ENCODE data around the gene MYPN.

DNA sequence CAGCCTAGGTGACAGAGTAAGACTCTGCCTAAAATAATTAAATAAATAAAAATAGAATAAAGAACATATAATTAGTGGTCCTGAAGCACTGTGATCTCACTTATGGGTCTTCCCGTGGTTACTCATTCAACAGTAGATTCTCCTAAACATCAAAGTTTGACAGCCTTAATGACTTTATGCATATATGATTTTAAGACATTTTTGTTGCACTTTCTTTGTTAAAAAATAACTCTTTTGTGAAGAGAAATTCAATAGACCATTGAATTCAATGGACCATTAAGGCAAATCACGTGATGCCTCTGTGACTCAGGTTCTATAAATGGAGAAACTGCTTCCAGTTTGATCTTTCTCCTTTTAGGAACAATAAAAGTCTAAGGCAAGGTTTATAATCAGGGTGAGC is 63.0 kb downstream of the MYPN start:
- TF ChIP-seq EP300 (IDR thresholded peaks at IDR 0.05), result no peak
- no peak for TF ChIP-seq MYC (IDR thresholded peaks at IDR 0.05; ENCODE audit: borderline replicate concordance, low read length)
- TF ChIP-seq, protein P1, sequence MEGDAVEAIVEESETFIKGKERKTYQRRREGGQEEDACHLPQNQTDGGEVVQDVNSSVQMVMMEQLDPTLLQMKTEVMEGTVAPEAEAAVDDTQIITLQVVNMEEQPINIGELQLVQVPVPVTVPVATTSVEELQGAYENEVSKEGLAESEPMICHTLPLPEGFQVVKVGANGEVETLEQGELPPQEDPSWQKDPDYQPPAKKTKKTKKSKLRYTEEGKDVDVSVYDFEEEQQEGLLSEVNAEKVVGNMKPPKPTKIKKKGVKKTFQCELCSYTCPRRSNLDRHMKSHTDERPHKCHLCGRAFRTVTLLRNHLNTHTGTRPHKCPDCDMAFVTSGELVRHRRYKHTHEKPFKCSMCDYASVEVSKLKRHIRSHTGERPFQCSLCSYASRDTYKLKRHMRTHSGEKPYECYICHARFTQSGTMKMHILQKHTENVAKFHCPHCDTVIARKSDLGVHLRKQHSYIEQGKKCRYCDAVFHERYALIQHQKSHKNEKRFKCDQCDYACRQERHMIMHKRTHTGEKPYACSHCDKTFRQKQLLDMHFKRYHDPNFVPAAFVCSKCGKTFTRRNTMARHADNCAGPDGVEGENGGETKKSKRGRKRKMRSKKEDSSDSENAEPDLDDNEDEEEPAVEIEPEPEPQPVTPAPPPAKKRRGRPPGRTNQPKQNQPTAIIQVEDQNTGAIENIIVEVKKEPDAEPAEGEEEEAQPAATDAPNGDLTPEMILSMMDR (IDR thresholded peaks at IDR 0.05), result no peak
- TF ChIP-seq, protein P2, sequence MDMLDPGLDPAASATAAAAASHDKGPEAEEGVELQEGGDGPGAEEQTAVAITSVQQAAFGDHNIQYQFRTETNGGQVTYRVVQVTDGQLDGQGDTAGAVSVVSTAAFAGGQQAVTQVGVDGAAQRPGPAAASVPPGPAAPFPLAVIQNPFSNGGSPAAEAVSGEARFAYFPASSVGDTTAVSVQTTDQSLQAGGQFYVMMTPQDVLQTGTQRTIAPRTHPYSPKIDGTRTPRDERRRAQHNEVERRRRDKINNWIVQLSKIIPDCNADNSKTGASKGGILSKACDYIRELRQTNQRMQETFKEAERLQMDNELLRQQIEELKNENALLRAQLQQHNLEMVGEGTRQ (IDR thresholded peaks at IDR 0.05), result no peak
- no peak for TF ChIP-seq EHF (CRISPR knock-in tag; IDR thresholded peaks at IDR 0.05)
- no peak for TF ChIP-seq RAD21 (conservative IDR thresholded peaks at IDR 0.05 in 1 of 2, IDR thresholded peaks at IDR 0.05 in 1 of 2)
- no peak for TF ChIP-seq ZNF302 (CRISPR knock-in tag; IDR thresholded peaks at IDR 0.05)
- TF ChIP-seq POLR2A (IDR thresholded peaks at IDR 0.05; ENCODE audit: low read length), result no peak
- no peak for TF ChIP-seq CBX2 (IDR thresholded peaks at IDR 0.05; ENCODE audit: borderline replicate concordance, low read depth)
- TF ChIP-seq MAZ (IDR thresholded peaks at IDR 0.05; ENCODE audit: borderline replicate concordance, low read depth, low read length), result no peak
- TF ChIP-seq, protein P3, sequence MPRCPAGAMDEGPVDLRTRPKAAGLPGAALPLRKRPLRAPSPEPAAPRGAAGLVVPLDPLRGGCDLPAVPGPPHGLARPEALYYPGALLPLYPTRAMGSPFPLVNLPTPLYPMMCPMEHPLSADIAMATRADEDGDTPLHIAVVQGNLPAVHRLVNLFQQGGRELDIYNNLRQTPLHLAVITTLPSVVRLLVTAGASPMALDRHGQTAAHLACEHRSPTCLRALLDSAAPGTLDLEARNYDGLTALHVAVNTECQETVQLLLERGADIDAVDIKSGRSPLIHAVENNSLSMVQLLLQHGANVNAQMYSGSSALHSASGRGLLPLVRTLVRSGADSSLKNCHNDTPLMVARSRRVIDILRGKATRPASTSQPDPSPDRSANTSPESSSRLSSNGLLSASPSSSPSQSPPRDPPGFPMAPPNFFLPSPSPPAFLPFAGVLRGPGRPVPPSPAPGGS (IDR thresholded peaks at IDR 0.05), result no peak
- no peak for TF ChIP-seq CBX8 (IDR thresholded peaks at IDR 0.05)
- TF ChIP-seq, protein P4, sequence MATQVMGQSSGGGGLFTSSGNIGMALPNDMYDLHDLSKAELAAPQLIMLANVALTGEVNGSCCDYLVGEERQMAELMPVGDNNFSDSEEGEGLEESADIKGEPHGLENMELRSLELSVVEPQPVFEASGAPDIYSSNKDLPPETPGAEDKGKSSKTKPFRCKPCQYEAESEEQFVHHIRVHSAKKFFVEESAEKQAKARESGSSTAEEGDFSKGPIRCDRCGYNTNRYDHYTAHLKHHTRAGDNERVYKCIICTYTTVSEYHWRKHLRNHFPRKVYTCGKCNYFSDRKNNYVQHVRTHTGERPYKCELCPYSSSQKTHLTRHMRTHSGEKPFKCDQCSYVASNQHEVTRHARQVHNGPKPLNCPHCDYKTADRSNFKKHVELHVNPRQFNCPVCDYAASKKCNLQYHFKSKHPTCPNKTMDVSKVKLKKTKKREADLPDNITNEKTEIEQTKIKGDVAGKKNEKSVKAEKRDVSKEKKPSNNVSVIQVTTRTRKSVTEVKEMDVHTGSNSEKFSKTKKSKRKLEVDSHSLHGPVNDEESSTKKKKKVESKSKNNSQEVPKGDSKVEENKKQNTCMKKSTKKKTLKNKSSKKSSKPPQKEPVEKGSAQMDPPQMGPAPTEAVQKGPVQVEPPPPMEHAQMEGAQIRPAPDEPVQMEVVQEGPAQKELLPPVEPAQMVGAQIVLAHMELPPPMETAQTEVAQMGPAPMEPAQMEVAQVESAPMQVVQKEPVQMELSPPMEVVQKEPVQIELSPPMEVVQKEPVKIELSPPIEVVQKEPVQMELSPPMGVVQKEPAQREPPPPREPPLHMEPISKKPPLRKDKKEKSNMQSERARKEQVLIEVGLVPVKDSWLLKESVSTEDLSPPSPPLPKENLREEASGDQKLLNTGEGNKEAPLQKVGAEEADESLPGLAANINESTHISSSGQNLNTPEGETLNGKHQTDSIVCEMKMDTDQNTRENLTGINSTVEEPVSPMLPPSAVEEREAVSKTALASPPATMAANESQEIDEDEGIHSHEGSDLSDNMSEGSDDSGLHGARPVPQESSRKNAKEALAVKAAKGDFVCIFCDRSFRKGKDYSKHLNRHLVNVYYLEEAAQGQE (IDR thresholded peaks at IDR 0.05), result no peak
